ENCODE measurements around the gene WNT9A.

WNT9A gene

DNA sequence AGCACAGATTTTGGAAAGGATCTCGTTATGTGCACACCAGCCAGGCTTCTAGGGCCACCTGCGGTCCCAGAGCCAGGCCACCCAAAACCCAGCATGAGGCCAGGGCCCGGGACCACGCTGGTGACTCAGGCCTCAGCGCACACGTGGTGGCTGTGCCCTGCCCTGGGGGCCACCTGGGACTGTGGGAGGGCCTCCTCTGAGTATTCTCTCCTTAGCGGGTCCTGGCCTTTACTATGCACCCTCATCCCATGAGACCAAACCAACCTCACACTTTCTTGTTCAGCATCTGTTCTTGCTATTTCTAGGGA lies 9.9 kb downstream of the WNT9A start:
- TF ChIP-seq EGR1 (IDR thresholded peaks at IDR 0.05) (no peak), EP300 (IDR thresholded peaks at IDR 0.05; ENCODE audit: borderline replicate concordance) (no peak), CEBPB (IDR thresholded peaks at IDR 0.05) (no peak), ZBTB7A (IDR thresholded peaks at IDR 0.05; ENCODE audit: low read depth) (no peak), FOXM1 (IDR thresholded peaks at IDR 0.05; ENCODE audit: borderline replicate concordance, low read depth) (no peak), RAD21 (IDR thresholded peaks at IDR 0.05; ENCODE audit: low read depth) (no peak), YY1 (IDR thresholded peaks at IDR 0.05; ENCODE audit: low read depth) (no peak), NFIC (IDR thresholded peaks at IDR 0.05) (no peak), TEAD4 (IDR thresholded peaks at IDR 0.05) (no peak)
- TF ChIP-seq, protein P1, sequence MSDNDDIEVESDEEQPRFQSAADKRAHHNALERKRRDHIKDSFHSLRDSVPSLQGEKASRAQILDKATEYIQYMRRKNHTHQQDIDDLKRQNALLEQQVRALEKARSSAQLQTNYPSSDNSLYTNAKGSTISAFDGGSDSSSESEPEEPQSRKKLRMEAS (IDR thresholded peaks at IDR 0.05) = no peak
- TF ChIP-seq, protein P2, sequence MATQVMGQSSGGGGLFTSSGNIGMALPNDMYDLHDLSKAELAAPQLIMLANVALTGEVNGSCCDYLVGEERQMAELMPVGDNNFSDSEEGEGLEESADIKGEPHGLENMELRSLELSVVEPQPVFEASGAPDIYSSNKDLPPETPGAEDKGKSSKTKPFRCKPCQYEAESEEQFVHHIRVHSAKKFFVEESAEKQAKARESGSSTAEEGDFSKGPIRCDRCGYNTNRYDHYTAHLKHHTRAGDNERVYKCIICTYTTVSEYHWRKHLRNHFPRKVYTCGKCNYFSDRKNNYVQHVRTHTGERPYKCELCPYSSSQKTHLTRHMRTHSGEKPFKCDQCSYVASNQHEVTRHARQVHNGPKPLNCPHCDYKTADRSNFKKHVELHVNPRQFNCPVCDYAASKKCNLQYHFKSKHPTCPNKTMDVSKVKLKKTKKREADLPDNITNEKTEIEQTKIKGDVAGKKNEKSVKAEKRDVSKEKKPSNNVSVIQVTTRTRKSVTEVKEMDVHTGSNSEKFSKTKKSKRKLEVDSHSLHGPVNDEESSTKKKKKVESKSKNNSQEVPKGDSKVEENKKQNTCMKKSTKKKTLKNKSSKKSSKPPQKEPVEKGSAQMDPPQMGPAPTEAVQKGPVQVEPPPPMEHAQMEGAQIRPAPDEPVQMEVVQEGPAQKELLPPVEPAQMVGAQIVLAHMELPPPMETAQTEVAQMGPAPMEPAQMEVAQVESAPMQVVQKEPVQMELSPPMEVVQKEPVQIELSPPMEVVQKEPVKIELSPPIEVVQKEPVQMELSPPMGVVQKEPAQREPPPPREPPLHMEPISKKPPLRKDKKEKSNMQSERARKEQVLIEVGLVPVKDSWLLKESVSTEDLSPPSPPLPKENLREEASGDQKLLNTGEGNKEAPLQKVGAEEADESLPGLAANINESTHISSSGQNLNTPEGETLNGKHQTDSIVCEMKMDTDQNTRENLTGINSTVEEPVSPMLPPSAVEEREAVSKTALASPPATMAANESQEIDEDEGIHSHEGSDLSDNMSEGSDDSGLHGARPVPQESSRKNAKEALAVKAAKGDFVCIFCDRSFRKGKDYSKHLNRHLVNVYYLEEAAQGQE (IDR thresholded peaks at IDR 0.05; ENCODE audit: low read depth) = no peak

DNA sequence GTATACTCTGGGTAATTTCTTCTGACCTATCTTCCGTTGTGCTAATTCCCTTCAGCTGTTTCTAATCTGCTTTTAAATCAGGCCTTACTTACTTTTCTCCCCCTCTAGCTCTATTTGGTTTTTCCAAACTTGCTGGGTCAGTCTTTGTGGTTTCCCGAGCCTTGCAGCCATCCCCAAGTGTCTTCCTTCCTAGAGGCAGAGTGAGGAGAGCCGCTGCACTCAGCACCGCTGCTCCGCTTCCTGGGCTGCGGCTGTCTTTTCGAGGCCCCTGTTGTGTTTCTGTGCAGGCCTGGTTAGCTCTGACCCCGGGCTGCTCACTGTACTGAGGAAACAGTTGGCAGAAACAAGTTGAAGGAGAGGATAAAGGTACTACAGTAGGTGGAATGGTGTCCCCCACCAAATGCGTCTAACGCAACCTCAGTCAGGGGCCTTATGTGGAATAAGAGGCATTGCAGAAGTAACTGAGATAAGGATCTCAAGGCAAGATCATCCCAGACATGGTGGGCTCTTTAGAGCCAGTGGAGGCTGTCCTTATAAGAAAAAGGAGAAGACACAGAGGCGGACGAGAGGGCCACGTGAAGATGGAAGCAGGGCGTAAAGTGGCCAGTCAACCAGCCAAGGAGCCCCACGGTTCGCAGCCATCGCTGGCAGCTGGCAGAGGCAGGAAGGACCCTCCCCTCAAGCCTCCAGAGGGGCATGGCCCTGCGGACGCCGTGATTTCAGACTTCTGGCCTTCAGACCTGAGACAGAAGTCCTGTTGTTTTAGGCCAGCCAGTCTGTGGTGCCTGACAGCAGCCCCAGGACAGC lies 10.5 kb downstream of the WNT9A start:
- no peak for TF ChIP-seq NFIC (IDR thresholded peaks at IDR 0.05)
- TF ChIP-seq EP300 (IDR thresholded peaks at IDR 0.05; ENCODE audit: borderline replicate concordance) = no peak
- TF ChIP-seq, protein P1 (IDR thresholded peaks at IDR 0.05) = no peak
- TF ChIP-seq RAD21 (IDR thresholded peaks at IDR 0.05; ENCODE audit: low read depth) = no peak
- no peak for TF ChIP-seq TEAD4 (IDR thresholded peaks at IDR 0.05)
- no peak for TF ChIP-seq ZBTB7A (IDR thresholded peaks at IDR 0.05; ENCODE audit: low read depth)
- TF ChIP-seq, protein P3, sequence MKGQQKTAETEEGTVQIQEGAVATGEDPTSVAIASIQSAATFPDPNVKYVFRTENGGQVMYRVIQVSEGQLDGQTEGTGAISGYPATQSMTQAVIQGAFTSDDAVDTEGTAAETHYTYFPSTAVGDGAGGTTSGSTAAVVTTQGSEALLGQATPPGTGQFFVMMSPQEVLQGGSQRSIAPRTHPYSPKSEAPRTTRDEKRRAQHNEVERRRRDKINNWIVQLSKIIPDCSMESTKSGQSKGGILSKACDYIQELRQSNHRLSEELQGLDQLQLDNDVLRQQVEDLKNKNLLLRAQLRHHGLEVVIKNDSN (IDR thresholded peaks at IDR 0.05) = no peak
- no peak for TF ChIP-seq FOXM1 (IDR thresholded peaks at IDR 0.05; ENCODE audit: borderline replicate concordance, low read depth)
- no peak for TF ChIP-seq TAF1 (IDR thresholded peaks at IDR 0.05; ENCODE audit: low read depth)

DNA sequence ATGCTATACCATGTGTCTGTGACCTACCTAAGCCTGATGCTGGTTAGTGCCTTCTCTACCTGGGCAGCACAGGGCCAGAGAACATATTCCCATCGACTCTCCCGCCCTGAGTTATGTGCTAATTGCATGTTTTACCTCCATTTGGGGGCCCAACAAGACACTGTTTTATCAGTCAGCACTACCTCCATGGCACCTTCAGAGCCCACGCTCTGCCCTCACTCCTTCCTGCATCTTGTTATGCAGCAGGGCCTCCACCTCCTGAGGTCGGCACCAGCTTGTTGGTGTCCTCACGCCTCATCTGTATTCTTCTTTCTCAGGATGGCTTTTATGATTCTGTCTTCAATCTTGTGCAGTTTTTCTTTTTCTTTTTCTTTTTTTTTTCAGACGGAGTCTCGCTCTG lies 11.9 kb downstream of the WNT9A start:
- TF ChIP-seq YY1 (IDR thresholded peaks at IDR 0.05; ENCODE audit: low read depth) (no peak), ZBTB7A (IDR thresholded peaks at IDR 0.05; ENCODE audit: low read depth) (no peak), EP300 (IDR thresholded peaks at IDR 0.05; ENCODE audit: borderline replicate concordance) (no peak), TAF1 (IDR thresholded peaks at IDR 0.05; ENCODE audit: low read depth) (no peak), CREB1 (IDR thresholded peaks at IDR 0.05; ENCODE audit: low read depth) (no peak), CEBPB (IDR thresholded peaks at IDR 0.05) (no peak), RAD21 (IDR thresholded peaks at IDR 0.05; ENCODE audit: low read depth) (no peak)
- TF ChIP-seq, protein P1 (IDR thresholded peaks at IDR 0.05) = no peak
- TF ChIP-seq, protein P2 (IDR thresholded peaks at IDR 0.05; ENCODE audit: low read depth) = no peak

DNA sequence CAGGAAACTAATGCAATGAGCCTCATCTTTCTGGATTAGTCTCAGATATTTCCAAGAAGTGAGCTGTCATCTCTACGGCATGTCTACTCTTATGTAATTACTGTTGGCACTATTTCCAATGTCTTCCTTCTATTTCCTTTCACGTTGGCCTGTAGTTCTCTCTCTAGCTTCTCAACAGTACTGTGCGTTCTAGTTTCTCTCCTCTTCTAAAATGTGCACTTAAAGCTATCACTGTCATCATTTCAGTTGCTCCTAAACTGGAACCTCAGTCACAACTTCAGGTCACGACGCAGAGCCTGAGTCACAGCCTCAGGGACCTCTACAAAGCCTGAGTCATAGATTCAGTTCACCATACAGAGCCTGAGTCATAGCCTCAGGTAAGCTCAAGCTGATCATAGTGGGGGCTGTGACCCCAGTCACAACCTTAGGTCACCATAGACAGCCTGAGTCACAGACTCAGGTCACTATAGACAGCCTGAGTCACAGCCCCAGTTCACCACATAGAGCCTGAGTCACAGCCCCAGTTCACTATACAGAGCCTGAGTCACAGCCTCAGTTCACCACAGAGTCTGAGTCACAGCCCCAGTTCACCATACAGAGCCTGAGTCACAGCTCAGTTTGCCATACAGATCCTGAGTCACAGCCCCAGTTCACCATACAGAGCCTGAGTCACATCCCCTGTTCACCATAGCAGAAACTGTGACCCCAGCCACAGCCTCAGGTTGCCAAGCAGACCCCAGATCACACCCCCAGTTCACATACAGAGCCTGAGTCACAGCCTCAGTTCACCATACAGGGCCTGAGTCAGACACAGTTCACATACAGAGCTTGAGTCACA lies 13.0 kb downstream of the WNT9A start:
- TF ChIP-seq, protein P2 (IDR thresholded peaks at IDR 0.05; ENCODE audit: low read depth) = no peak
- TF ChIP-seq TEAD4 (IDR thresholded peaks at IDR 0.05) = no peak
- TF ChIP-seq TCF12 (IDR thresholded peaks at IDR 0.05; ENCODE audit: low read depth) = no peak
- TF ChIP-seq TAF1 (IDR thresholded peaks at IDR 0.05; ENCODE audit: low read depth) = no peak
- no peak for TF ChIP-seq FOXM1 (IDR thresholded peaks at IDR 0.05; ENCODE audit: borderline replicate concordance, low read depth)
- TF ChIP-seq, protein P3 (IDR thresholded peaks at IDR 0.05) = no peak
- no peak for TF ChIP-seq EGR1 (IDR thresholded peaks at IDR 0.05)
- no peak for TF ChIP-seq CEBPB (IDR thresholded peaks at IDR 0.05)
- TF ChIP-seq, protein P1 (IDR thresholded peaks at IDR 0.05) = no peak
- TF ChIP-seq YY1 (IDR thresholded peaks at IDR 0.05; ENCODE audit: low read depth) = no peak
- no peak for TF ChIP-seq EP300 (IDR thresholded peaks at IDR 0.05; ENCODE audit: borderline replicate concordance)
- no peak for TF ChIP-seq NFIC (IDR thresholded peaks at IDR 0.05)
- no peak for TF ChIP-seq ZBTB7A (IDR thresholded peaks at IDR 0.05; ENCODE audit: low read depth)
- TF ChIP-seq CREB1 (IDR thresholded peaks at IDR 0.05; ENCODE audit: low read depth) = no peak
- TF ChIP-seq RAD21 (IDR thresholded peaks at IDR 0.05; ENCODE audit: low read depth) = no peak
